Gastrocnemius medialis (tissue), 4 donors: ENCODE measurements around the gene ZFYVE21.

ENCODE experiments used
- CTCF ChIP-seq, 5 experiments: fragments of 450-650 bp in 3 of 5; fragments of 200-600 bp in 2 of 5; sonication (generic) in 2 of 5; IDR thresholded peaks in 4 of 5; conservative IDR thresholded peaks in 1 of 5; 1 replicate in 4 of 5; 2 replicates in 1 of 5; pipeline ENCODE4 v1.5.1; 2016 to 2019; ENCODE audit warnings: antibody characterized with exemption in 5 of 5, mild to moderate bottlenecking in 3 of 5, moderate library complexity in 3 of 5
- POLR2A ChIP-seq, 2 donors: fragments of 450-650 bp; IDR thresholded peaks; one replicate each; pipeline ENCODE4 v1.6.1; 2017; ENCODE audit warnings: antibody characterized with exemption in 2 of 2, mild to moderate bottlenecking in 2 of 2, moderate library complexity in 2 of 2

- TF ChIP-seq CTCF (IDR thresholded peaks at IDR 0.05 in 4 of 5, conservative IDR thresholded peaks at IDR 0.05 in 1 of 5) (no peak), POLR2A (IDR thresholded peaks at IDR 0.05) (no peak)
These were observed 54.9 kb downstream of the ZFYVE21 start for GRCh38 chr14:103770500-103770899.
